Activated CD8-positive, alpha-beta T cell treated with anti-CD3 and anti-CD28 coated beads for 36 hours (primary cell): ENCODE data around the gene TNFSF11. TPM values are rescaled to one million over a fixed set of nuclear protein-coding genes. Genes with fewer than 3 reads are reported as not detected.

Experiments
- ATAC-seq: fragments of 200-7000 bp; cut with Tn5 transposase; one replicate; pipeline ENCODE4 v1.10.0; 2021; ENCODE audit warnings: mild to moderate bottlenecking, moderate library complexity
- CTCF ChIA-PET: fragments of 350-600 bp; sonication (Branson Sonifier 250); formaldehyde crosslinking; loops from one replicate; lab custom pipeline; 2021; ENCODE audit warnings: antibody characterized with exemption; lab: Charles Lee
- POLR2A ChIA-PET: fragments of 350-600 bp; sonication (Branson Sonifier 250); formaldehyde crosslinking; loops from one replicate; lab custom pipeline; 2021; ENCODE audit warnings: antibody characterized with exemption; lab: Charles Lee
- DNase-seq: peaks from one replicate; pipeline ENCODE4 v3.0.0-alpha.2; 2020
- H3K27ac Mint-ChIP-seq: one replicate; pipeline ENCODE4 v1.8.0; 2021; ENCODE audit warnings: mild to moderate bottlenecking, mixed read lengths
- H3K27me3 Mint-ChIP-seq: one replicate; pipeline ENCODE4 v1.8.0; 2021; ENCODE audit warnings: mixed read lengths
- H3K36me3 Mint-ChIP-seq: one replicate; pipeline ENCODE4 v1.8.0; 2021; ENCODE audit warnings: low read depth, mixed read lengths
- H3K4me1 Mint-ChIP-seq: one replicate; pipeline ENCODE4 v1.8.0; 2021; ENCODE audit warnings: low read depth, mixed read lengths
- H3K4me3 Mint-ChIP-seq: one replicate; pipeline ENCODE4 v1.8.0; 2021; ENCODE audit warnings: mild to moderate bottlenecking, moderate library complexity, mixed read lengths
- H3K9me3 Mint-ChIP-seq: one replicate; pipeline ENCODE4 v1.8.0; 2021; ENCODE audit warnings: mixed read lengths
- intact Hi-C: fragments of 100-400 bp; cut with micrococcal nuclease; formaldehyde crosslinking; loops from one replicate; pipeline ENCODE4 v1.10.0; 2022
- total RNA-seq, 2 experiments: library from RNA; stranded (reverse); gene quantifications; one replicate each; pipeline ENCODE4 v1.2.3, GENCODE V29; 2021
- TF ChIP-seq, protein P1 (sequence below): fragments of 200-600 bp; IDR thresholded peaks from one replicate; pipeline ENCODE4 v1.8.0; 2022; ENCODE audit warnings: antibody characterized with exemption, mild to moderate bottlenecking

Gene TNFSF11
- total RNA-seq, 2 experiments from 2014 or later = 1.9 TPM

DNA sequence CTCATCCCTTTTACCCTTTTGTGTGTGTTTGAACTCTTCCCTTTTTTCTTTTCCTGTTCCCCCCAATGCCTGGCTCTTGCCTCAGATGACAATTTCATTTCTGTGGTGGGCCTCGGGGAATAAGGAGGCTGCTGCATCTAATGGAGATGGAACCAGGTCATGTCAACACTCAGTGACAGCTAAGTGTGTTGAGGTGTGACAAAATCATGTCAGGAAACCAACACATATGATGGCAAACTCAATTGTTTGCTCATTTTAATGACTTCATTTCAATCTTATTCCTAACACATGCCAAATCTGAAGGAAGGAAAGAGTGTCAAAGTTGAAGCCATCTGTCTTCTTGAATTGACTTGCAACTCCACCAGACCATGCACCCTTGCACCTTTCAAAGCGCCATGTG lies 36.7 kb downstream of the TNFSF11 start:
- ATAC-seq (no peak), DNase-seq (no peak)
- Mint-ChIP-seq H3K4me3 (no peak overlapping the region), H3K36me3 (no peaks in the 10 kb centered on the region), H3K27ac (no peak overlapping the region), H3K27me3 (peaks cover 6% of the 10 kb centered on the region), H3K4me1 (no peaks in the 10 kb centered on the region), H3K9me3 (no peaks in the 10 kb centered on the region)
- POLR2A ChIA-PET = no interaction called here
- intact Hi-C loops = no loop called here
- CTCF ChIA-PET = interaction anchor here (4.5 kb wide), 1 partner anchor 16 kb away, joined by 14 read pairs; no protein-coding TSS in a partner anchor
- TF ChIP-seq, protein P1, sequence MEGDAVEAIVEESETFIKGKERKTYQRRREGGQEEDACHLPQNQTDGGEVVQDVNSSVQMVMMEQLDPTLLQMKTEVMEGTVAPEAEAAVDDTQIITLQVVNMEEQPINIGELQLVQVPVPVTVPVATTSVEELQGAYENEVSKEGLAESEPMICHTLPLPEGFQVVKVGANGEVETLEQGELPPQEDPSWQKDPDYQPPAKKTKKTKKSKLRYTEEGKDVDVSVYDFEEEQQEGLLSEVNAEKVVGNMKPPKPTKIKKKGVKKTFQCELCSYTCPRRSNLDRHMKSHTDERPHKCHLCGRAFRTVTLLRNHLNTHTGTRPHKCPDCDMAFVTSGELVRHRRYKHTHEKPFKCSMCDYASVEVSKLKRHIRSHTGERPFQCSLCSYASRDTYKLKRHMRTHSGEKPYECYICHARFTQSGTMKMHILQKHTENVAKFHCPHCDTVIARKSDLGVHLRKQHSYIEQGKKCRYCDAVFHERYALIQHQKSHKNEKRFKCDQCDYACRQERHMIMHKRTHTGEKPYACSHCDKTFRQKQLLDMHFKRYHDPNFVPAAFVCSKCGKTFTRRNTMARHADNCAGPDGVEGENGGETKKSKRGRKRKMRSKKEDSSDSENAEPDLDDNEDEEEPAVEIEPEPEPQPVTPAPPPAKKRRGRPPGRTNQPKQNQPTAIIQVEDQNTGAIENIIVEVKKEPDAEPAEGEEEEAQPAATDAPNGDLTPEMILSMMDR = no peak

DNA sequence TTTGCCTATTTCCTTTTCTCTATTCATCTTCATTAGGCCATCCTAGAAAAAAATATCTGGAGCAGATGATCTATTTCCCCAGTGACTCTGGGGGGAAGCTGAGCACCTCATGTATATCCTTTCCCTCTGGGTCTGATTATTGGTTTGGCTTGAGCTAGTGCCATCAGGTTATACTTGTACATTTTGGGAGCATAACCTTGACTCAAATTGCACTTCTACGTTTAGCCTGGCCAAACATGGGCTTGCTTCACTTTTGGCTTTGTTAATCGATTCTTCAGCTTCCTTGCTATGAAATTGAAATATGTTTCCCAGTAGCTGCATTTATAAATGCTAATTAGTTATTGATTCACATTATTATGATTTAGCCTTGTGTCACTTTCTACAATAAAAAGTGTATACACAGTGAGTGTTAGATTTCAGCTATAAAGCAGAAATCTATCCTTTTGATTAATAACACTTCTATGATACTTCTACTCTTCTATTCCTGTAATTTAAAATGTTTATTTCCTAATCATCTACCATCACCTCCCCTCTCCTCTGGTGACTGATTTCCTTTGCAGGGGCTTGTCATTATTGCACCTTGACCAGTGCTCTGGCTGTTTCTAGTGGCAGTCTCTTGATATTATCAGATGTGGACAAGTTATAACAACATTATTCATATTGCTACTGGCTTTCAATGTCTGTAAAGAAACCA lies 37.3 kb downstream of the TNFSF11 start:
- no peaks in the 10 kb centered on the region for H3K9me3 Mint-ChIP-seq
- DNase-seq = no peak
- H3K4me1 Mint-ChIP-seq = no peaks in the 10 kb centered on the region
- no peak overlapping the region for H3K4me3 Mint-ChIP-seq
- no peaks in the 10 kb centered on the region for H3K36me3 Mint-ChIP-seq
- ATAC-seq = no peak
- no peak overlapping the region for H3K27ac Mint-ChIP-seq
- CTCF ChIA-PET = interaction anchor here (4.5 kb wide), 1 partner anchor 16 kb away, joined by 14 read pairs; no protein-coding TSS in a partner anchor
- H3K27me3 Mint-ChIP-seq = peaks cover 6% of the 10 kb centered on the region
- POLR2A ChIA-PET = no interaction called here
- intact Hi-C loops = no loop called here
- TF ChIP-seq, protein P1 = no peak

DNA sequence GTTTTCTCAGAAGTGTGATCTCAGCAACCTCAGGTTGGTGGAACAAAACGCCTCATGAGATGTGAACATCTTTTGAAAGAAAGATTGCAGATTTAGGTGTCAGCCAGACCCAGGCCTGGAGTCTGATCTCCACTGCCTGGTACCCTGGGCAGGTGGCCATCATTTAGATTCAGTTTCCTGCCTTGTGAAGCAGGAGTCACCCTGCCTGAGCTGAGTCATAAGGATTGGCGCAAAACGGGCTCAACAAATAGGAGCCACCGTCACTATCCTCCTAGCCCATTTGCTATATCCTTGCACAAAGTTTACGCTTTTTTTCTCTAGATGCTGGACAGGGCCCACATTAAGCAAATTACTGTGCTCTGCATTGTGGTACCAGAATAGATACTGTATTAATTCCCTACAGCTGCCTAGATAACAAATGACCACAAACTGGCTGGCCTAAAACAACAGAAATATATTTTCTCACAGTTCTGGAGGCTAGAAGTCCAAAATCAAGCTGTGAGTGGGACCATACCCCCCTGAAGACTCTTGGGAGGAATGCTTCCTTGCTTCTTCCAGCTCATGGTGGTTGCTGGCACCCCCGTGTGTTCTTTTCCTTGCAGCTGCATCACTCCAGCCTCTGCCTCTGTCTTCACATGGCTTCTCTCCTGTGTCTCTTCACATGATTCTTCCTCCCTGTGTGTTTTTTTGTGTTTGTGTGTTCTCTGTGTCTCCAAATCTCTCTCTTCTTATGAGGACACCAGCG lies 38.2 kb downstream of the TNFSF11 start:
- Mint-ChIP-seq H3K4me1 (no peaks in the 10 kb centered on the region), H3K36me3 (no peaks in the 10 kb centered on the region), H3K27ac (no peak overlapping the region), H3K27me3 (peaks cover 3% of the 10 kb centered on the region), H3K4me3 (no peak overlapping the region), H3K9me3 (no peaks in the 10 kb centered on the region)
- intact Hi-C loops = no loop called here
- POLR2A ChIA-PET = no interaction called here
- DNase-seq (no peak), ATAC-seq (no peak)
- CTCF ChIA-PET = interaction anchor here (4.5 kb wide), 1 partner anchor 17 kb away, joined by 14 read pairs; no protein-coding TSS in a partner anchor
- TF ChIP-seq, protein P1 = no peak

DNA sequence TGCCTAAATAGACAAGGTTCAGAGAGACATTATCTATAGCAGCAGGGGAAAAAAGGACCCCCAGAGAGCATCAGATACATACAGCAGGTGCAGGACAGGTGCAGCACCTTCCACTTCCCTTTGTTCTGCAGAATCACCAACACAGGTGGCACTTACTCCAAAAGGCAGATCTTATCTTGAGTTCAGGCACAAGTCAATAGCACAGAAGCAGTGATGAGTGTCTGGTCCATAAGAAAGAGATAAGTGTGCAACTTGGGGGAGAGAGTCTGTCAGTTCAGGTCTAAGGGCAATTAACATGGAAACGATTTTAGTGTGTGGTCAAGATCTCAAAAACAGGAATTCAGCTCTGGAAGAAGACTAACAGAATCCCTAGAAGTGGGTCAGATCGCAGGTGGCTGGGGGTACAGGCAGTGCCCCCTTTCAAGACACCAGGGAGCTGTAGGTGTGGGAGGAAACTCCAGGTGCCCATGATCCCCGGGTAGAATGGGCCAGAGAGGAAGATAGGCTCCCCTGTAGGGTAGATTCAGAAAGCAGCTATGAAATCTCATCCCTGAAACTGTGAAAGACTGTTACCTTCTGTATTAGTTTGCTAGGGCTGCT lies 40.6 kb downstream of the TNFSF11 start:
- intact Hi-C loops = no loop called here
- Mint-ChIP-seq H3K36me3 (no peaks in the 10 kb centered on the region), H3K4me1 (no peaks in the 10 kb centered on the region), H3K4me3 (no peak overlapping the region), H3K27ac (no peak overlapping the region), H3K9me3 (no peaks in the 10 kb centered on the region), H3K27me3 (peaks cover 3% of the 10 kb centered on the region)
- ATAC-seq (no peak), DNase-seq (no peak)
- ChIA-PET POLR2A (no interaction called here), CTCF (interaction anchor here (4.5 kb wide), 1 partner anchor 20 kb away, joined by 14 read pairs; no protein-coding TSS in a partner anchor)
- TF ChIP-seq, protein P1 = no peak
